ENCODE data around the gene GTPBP3.
A peak's percentile ranks its signal among the peaks of the same experiment; 100 is the strongest.

The GTPBP3 gene

DNA sequence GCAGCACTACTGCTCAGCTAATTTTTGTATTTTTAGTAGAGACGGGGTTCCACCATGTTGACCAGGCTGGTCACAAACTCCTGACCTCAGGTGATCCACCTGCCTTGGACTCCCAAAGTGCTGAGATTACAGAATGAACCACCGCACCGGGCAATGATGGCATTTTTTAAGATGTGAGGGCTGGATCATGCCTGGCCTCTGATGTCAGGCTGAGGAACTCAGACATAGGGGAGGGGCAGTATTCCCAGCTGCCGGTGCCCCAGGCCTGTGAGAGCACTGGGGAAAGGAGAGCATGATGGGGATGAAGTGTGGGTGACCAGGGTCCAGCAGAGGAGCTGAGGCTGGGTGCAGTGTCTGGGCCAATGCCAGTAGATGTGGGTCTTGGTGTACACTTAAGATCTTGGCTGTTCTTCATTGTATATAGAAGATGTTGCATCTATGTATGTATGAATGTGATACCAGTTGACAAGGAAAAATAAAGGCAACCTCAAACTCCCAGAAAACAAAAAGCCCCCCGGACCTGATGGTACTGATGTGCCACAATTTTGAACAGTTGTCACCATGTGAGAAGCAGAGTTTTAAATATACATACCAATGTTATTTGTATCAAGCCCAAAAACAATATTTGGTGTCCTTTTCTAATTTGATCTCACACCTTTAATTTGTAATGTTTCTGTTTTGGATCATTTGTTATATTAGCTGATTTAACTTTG, 43.2 kb downstream of the GTPBP3 start:
- H3K4me3 ChIP-seq (ENCODE audit: low read length), result no peak overlapping the region
- no peaks in the 10 kb centered on the region for H3K36me3 ChIP-seq (ENCODE audit: control insufficient read depth, insufficient read depth, low read length, severe bottlenecking)
- H3K27me3 ChIP-seq (replicated peaks; ENCODE audit: control insufficient read depth, insufficient read depth, low read length), result peaks cover 13% of the 10 kb centered on the region
- no peaks in the 10 kb centered on the region for H3K4me1 ChIP-seq (ENCODE audit: control insufficient read depth, insufficient read depth, low read length)
- no peaks in the 10 kb centered on the region for H3K9me3 ChIP-seq (ENCODE audit: control insufficient read depth, low read length)
- DNase-seq (ENCODE audit: low read depth), result no peak
- H3K9ac ChIP-seq (ENCODE audit: low read length), result no peak overlapping the region

DNA sequence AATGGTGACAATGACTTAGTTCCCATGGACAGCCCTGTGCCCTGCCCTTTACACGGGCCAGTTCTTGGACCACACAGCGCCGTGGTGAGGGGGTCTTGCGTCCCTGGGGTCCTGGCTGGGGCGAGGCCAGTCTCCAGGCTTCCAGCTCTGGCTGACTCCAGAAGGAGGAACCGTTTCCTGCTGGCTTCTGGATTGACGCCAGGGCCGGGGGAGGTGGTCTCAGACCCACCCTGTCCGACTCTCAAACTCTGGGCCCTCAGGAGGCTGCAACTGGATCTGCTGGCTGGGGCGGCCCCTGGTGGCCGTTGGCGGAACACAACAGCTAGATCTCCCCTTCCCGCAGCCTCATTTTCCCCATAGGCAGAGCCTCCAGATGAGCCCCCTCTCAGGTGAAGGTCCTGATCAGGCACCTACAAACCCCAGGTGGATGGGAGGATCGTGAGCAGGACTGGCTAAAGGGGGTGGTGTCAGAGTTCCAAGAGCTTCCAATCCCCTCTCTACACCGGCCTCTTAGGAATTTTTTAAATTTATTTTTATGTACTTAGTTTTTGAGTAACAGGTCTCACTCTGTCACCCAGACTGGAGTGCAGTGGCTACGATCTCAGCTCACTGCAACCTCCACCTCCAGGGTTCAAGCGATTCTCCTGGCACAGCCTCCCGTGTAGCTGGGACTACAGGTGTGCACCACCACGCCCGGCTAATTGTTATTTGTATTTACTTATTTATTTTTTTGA, 48.7 kb downstream of the GTPBP3 start:
- Histone ChIP-seq H3K9ac (ENCODE audit: low read length) (no peak overlapping the region), H3K4me3 (ENCODE audit: low read length) (no peak overlapping the region), H3K27me3 (replicated peaks; ENCODE audit: control insufficient read depth, insufficient read depth, low read length) (no peaks in the 10 kb centered on the region), H3K36me3 (ENCODE audit: control insufficient read depth, insufficient read depth, low read length, severe bottlenecking) (no peaks in the 10 kb centered on the region), H3K4me1 (ENCODE audit: control insufficient read depth, insufficient read depth, low read length) (peaks cover 5% of the 10 kb centered on the region), H3K9me3 (ENCODE audit: control insufficient read depth, low read length) (peaks cover 8% of the 10 kb centered on the region)
- peak; percentile 81 for DNase-seq (ENCODE audit: low read depth)

DNA sequence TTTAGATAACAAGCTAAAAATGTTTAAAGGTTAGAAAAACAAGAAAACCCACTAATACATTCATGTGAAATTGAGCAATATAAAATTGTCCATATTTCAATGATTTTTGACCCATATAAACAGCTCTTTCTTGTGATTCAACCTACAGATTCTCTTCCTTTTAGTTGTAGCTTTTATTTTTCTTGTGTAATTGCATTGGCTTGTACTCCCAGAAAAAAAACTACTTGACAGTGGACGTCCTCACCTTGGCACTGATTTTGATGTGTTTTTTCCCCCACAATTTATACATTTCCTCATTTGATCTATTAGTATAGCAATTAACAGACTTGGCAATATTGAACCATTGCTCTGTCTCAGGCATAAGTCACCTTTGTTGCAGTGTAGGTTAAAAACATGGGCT, 51.9 kb downstream of the GTPBP3 start:
- Histone ChIP-seq H3K36me3 (ENCODE audit: control insufficient read depth, insufficient read depth, low read length, severe bottlenecking) (no peaks in the 10 kb centered on the region), H3K9me3 (ENCODE audit: control insufficient read depth, low read length) (peaks cover 8% of the 10 kb centered on the region), H3K4me1 (ENCODE audit: control insufficient read depth, insufficient read depth, low read length) (peaks cover 10% of the 10 kb centered on the region), H3K4me3 (ENCODE audit: low read length) (no peak overlapping the region), H3K9ac (ENCODE audit: low read length) (no peak overlapping the region), H3K27me3 (replicated peaks; ENCODE audit: control insufficient read depth, insufficient read depth, low read length) (peaks cover 4% of the 10 kb centered on the region)
- no peak for DNase-seq (ENCODE audit: low read depth)

DNA sequence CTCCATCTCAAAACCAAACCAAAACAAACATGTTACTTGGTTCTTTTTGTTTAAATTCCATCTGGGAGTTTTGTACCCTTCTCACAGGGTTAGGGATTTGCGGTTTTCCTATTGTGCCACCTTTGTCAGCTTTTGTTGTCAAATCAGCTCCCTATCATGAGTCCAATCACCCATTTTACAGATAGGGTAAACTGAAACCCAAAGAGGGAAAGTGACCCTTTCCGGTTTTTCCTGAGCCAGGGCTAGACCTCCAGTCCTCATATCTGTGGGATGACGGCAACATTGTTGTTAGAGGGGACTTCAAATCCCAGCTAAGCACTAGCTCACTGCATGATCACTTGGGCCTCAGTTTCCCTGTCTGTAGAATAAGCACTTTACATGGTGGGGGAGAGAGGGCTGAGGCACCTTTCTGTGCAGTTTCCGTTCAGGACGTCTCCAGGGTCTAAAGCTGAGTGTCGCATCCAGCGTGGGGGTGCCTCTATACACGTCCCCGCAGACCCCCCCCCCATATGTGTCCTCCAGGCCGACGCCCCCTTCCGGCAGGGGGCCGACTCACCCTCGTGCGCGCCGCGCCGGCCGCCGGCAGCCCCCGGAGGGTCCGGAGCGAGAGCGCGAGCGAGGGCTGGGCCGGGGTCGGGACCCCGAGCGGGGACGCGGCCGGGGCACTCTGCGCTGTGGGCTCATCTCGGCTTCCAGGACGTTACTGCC, 52.8 kb downstream of the GTPBP3 start:
- H3K4me1 ChIP-seq (ENCODE audit: control insufficient read depth, insufficient read depth, low read length), result peaks cover 10% of the 10 kb centered on the region
- no peaks in the 10 kb centered on the region for H3K36me3 ChIP-seq (ENCODE audit: control insufficient read depth, insufficient read depth, low read length, severe bottlenecking)
- peak overlapping the region; percentile 84 for H3K4me3 ChIP-seq (ENCODE audit: low read length)
- peaks cover 4% of the 10 kb centered on the region for H3K27me3 ChIP-seq (replicated peaks; ENCODE audit: control insufficient read depth, insufficient read depth, low read length)
- peak; percentile 31 for DNase-seq (ENCODE audit: low read depth)
- H3K9me3 ChIP-seq (ENCODE audit: control insufficient read depth, low read length), result peaks cover 8% of the 10 kb centered on the region
- peak overlapping the region; percentile 73 for H3K9ac ChIP-seq (ENCODE audit: low read length)

DNA sequence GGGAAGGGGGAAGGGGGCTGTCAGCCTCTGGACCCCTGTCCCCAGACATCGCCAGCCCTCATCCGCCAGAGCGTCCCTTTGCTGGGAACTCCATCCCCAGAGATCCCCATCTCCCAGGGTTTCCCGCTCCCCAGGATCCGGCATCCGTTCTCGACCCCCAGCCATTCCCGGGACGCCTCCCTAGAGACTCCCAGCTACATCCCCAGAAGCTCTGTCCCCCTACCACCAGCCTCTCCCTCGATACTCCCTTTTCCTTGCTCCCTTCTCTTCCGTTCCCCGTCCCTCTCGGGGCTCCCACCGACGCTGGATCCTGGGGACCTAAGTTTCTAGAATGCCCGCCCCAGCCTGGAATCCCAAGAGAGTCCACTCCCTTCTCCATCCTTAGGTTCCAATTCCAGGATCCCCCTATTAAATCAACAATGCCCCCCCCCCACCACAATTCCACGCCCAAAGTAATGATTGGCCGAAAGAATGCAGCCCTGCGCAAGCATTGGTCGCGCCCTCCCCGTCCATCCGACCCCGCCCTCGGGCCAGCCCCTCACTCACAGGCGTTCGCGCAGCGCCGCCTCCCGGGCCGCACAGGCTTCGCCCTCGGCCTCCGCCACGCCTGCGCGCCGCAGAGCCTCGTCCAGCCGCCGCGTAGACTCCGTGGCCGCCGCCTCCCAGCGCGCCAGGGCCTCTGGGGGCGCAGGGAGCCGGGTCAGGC, 53.5 kb downstream of the GTPBP3 start:
- peak overlapping the region; percentile 84 for H3K4me3 ChIP-seq (ENCODE audit: low read length)
- H3K9me3 ChIP-seq (ENCODE audit: control insufficient read depth, low read length), result peaks cover 8% of the 10 kb centered on the region
- DNase-seq (ENCODE audit: low read depth), result peak; percentile 98
- H3K27me3 ChIP-seq (replicated peaks; ENCODE audit: control insufficient read depth, insufficient read depth, low read length), result peaks cover 4% of the 10 kb centered on the region
- peaks cover 10% of the 10 kb centered on the region for H3K4me1 ChIP-seq (ENCODE audit: control insufficient read depth, insufficient read depth, low read length)
- H3K9ac ChIP-seq (ENCODE audit: low read length), result peak overlapping the region; percentile 73
- H3K36me3 ChIP-seq (ENCODE audit: control insufficient read depth, insufficient read depth, low read length, severe bottlenecking), result no peaks in the 10 kb centered on the region

DNA sequence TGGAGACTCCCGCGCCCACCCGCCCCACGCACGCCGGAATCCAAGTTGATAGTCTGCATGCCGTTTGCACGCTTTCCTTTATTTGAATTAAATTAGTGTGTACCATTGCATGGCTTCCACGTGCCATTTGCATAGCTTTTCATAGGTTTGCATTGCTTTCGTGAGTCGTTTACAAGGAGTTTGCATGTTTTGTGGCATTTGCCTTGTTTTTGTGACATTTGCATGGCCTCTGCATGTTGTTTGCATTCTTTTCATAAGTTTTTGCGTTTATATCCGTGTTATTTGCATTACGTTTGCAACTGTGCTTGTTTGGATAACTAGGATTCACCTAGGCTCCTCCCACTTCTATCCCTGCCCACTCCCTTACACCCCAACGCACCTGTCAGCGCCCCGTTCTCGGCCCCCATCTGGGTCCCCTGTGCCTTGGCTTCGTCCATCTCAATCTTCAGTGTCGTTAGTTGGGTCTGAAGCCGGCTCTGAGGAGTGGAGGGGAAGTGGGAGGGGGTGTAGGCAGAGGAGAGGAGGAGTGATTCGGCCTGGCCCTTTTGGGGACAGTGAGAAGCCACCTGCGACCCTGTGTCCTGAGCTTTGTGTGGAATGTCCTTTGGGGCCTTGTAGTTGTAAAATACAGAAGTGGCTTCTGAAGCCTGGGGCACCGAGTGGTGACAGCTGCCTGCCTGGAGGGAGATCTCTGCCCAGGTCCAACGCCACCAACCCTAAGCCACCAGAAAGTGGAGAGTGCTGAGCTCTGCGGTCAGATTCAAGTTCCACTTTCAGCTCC, 54.2 kb downstream of the GTPBP3 start:
- DNase-seq (ENCODE audit: low read depth), result no peak
- Histone ChIP-seq H3K36me3 (ENCODE audit: control insufficient read depth, insufficient read depth, low read length, severe bottlenecking) (no peaks in the 10 kb centered on the region), H3K9me3 (ENCODE audit: control insufficient read depth, low read length) (peaks cover 8% of the 10 kb centered on the region), H3K4me3 (ENCODE audit: low read length) (peak overlapping the region; percentile 84), H3K27me3 (replicated peaks; ENCODE audit: control insufficient read depth, insufficient read depth, low read length) (peaks cover 4% of the 10 kb centered on the region), H3K9ac (ENCODE audit: low read length) (peak overlapping the region; percentile 50), H3K4me1 (ENCODE audit: control insufficient read depth, insufficient read depth, low read length) (peaks cover 10% of the 10 kb centered on the region)

Measured in adipocyte (in vitro differentiated cells).